Heart right ventricle (tissue), 16 donors: ENCODE results near the gene RTEL1. TPM values are rescaled to one million over a fixed set of nuclear protein-coding genes. Genes with fewer than 3 reads are reported as not detected.
"Not testable (repeated sequence)": the region's sequence is repeated elsewhere in the genome, so short reads cannot be mapped to it uniquely, and the experiment has no call there.

Source experiments
- ATAC-seq, 8 donors: fragments of 200-7000 bp; cut with Tn5 transposase; one replicate each; pipeline ENCODE4 v1.9.1; 2020; ENCODE audit warnings: mild to moderate bottlenecking in 8 of 8, moderate library complexity in 8 of 8, moderate number of reproducible peaks in 1 of 8
- DNase-seq, 2 donors: peaks; one replicate each; pipeline ENCODE4 v3.0.0-alpha.2; 2020
- H3K27ac ChIP-seq, 10 donors: fragments of 200-600 bp; sonication (generic) in 2 of 10; one replicate each; pipeline versions ENCODE4 v1.5.0 to v1.8.0; 2020 to 2022; ENCODE audit warnings: mild to moderate bottlenecking in 3 of 10
- H3K27me3 ChIP-seq, 7 donors: fragments of 200-600 bp; one replicate each; pipeline ENCODE4 v1.8.0; 2021 to 2022; ENCODE audit warnings: mild to moderate bottlenecking in 2 of 7
- H3K36me3 ChIP-seq, 9 donors: fragments of 200-600 bp; sonication (generic) in 1 of 9; one replicate each; pipeline versions ENCODE4 v1.5.0 to v1.8.0; 2020 to 2022; ENCODE audit warnings: mild to moderate bottlenecking in 2 of 9
- H3K4me1 ChIP-seq, 9 donors: fragments of 200-600 bp; sonication (generic) in 1 of 9; one replicate each; pipeline versions ENCODE4 v1.5.0 to v1.8.0; 2020 to 2022; ENCODE audit warnings: mild to moderate bottlenecking in 4 of 9
- H3K4me3 ChIP-seq, 10 donors: fragments of 200-600 bp; sonication (generic) in 2 of 10; one replicate each; pipeline versions ENCODE4 v1.5.0 to v1.8.0; 2020 to 2022; ENCODE audit warnings: mild to moderate bottlenecking in 7 of 10, moderate library complexity in 2 of 10
- H3K9me3 ChIP-seq, 11 donors: fragments of 200-600 bp in 10 of 11; sonication (generic) in 2 of 11; one replicate each; pipeline versions ENCODE4 v1.5.0 to v1.8.0; 2013 to 2022; ENCODE audit warnings: mild to moderate bottlenecking in 2 of 11, control low read depth in 1 of 11, moderate library complexity in 1 of 11
- CTCF ChIP-seq, 9 donors: fragments of 200-600 bp; sonication (generic) in 2 of 9; IDR thresholded peaks; one replicate each; pipeline versions ENCODE4 v1.5.0 to v1.8.0; 2021 to 2022; ENCODE audit warnings: antibody characterized with exemption in 9 of 9, mild to moderate bottlenecking in 5 of 9, moderate library complexity in 1 of 9
- WGBS, 2 donors: extraction: QIAGEN DNeasy Blood & Tissue Kit; methylation state at CpG; one replicate each; pipeline ENCODE4 v1.1.7; 2013; ENCODE audit warnings: inconsistent platforms in 1 of 2; 5-methylcytosine and 5-hydroxymethylcytosine counted together
- intact Hi-C, 10 donors: fragments of 100-400 bp; cut with DNase I; formaldehyde crosslinking; loops; one replicate each; pipeline versions ENCODE4 v1.11.1 to v1.14.2; 2022
- polyA plus RNA-seq, 2 donors: library from polyadenylated mRNA; stranded (reverse); fragments of 200-250 nt; gene quantifications; one replicate each; pipeline ENCODE4 v1.2.3, GENCODE V29; 2013
- total RNA-seq, 10 donors: library from RNA; stranded (reverse); fragmentation: NEBNext Ultra II Directional in 3 of 10; extraction: Animal tissue kit (Norgen Biotek cat#: 25700) in 3 of 10; gene quantifications; one replicate each; pipeline versions ENCODE4 v1.2.1 to v1.2.4, GENCODE V29; 2021 to 2023
- donor health status: Arrhythmogenic right ventricular cardiomyopathy.
- donor health status: ischemic (EF 13 %, LVEDD 7.1; RV severe dilation, severe dysfunction).
- donor health status: healthy with polysubstance abuse.
- donor health status: DM: no; HTN: yes; CAD: no.
- donor health status: DM: no; HTN: no; CAD: no.
- donor health status: ischemic (EF 25% LVEDD 6.9; RV normal size, moderate dysfunction).
- donor health status: ischemic (EF 25% LVEDD 5.7; RV mildly dilated, moderate dysfunction).
- donor health status: healthy.
- donor health status: DM: yes; HTN: yes; CAD: no.
- donor health status: Ischemic cardiomyopathy.
- donor health status: ischemic (EF 35%, LVEDD 5.7; RV mildly dilated, moderate dysfunction).
- donor health status: nonischemic (EF 11% LVEDD 7.7; RV severe dilation, severe dysfunction).
- donor health status: DM: yes; HTN: yes; CAD: no.
- donor health status: PGD.
- donor health status: ischemic (EF 29% LVEDD 5.4; RV normal size, mild dysfunction).
- donor health status: nonischemic (EF 23%, LVEDD 6.1; RV moderate dilation, normal function).

RTEL1 gene
- total and polyA plus RNA-seq, 12 donors, result 5.3 to 18.8 (median 10.3) TPM

DNA sequence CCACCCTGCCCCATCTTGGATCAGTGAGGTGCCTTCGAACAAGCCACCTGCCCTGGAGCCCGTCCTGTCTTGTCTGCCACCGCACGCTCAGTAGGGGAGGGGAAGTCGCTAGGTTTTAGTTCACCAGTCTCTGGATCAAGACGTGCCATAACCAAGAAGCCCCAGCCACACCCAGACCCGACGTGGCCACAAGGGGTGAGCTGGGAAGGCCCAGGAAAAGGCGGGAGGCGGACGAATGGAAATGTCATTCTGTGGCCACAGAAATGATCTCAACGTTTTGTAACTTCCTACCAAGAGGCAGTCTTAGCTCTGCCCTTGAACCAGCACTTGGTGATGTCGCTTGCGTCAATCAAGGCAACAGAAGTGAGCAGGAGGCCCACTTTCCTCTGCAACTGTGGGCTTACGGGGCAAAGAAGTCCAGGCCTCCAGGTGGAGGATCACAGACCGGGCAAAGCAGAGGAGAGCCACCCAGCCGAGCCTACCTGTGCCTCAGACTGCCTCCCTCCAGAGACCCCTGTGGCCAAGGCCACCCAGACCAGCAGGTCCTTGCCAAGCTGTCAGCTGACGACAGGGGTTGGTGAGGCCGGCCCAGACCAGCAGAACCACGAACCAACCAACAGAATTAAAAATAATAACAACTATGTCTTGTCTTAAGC, 45.7 kb upstream of the RTEL1 start:
- intact Hi-C loops, result loop anchor here in 2 of 10 donors (2.0 to 5.0 kb wide), 2 partner anchors 74 to 75 kb away; partner anchors contain the start of gene PTK6 (in 1 of the 2)
- DNase-seq, result no peak
- peak in 6 of 8 donors; percentile 25 to 58 (median 40) for ATAC-seq
- no peak overlapping the region for H3K4me3 ChIP-seq
- no peak for TF ChIP-seq CTCF (IDR thresholded peaks at IDR 0.05)
- peaks cover 0 to 42% (median 0%) of the 10 kb centered on the region in 9 donors for H3K36me3 ChIP-seq
- peak overlapping the region in 1 of 10 donors; percentile 65 for H3K27ac ChIP-seq
- H3K27me3 ChIP-seq, result no peaks in the 10 kb centered on the region
- 77 to 79% methylated on average over 20 of the region's 20 CpGs for WGBS, 2 donors
- H3K4me1 ChIP-seq, result peaks cover 0 to 29% (median 0%) of the 10 kb centered on the region in 9 donors
- no peaks in the 10 kb centered on the region for H3K9me3 ChIP-seq

GRCh38 chr20:63613863-63614594, 44.1 kb upstream of the RTEL1 start:
- H3K4me3 ChIP-seq, H3K27me3 ChIP-seq, ATAC-seq, H3K9me3 ChIP-seq, DNase-seq, H3K27ac ChIP-seq: not testable (repeated sequence)
- 82 to 93% methylated on average over 18 of the region's 18 CpGs for WGBS, 2 donors
- TF ChIP-seq CTCF (IDR thresholded peaks at IDR 0.05), result peak in 7 of 9 donors; percentile 7 to 47 (median 22)
- peaks cover 0 to 58% (median 5%) of the 10 kb centered on the region in 9 donors for H3K36me3 ChIP-seq
- peaks cover 0 to 29% (median 0%) of the 10 kb centered on the region in 9 donors for H3K4me1 ChIP-seq
- intact Hi-C loops, result loop anchor here in 2 of 10 donors (2.0 to 5.0 kb wide), 2 partner anchors 75 to 77 kb away; partner anchors contain the start of gene PTK6 (in 1 of the 2)

- H3K9me3 ChIP-seq, result no peaks in the 10 kb centered on the region
- H3K36me3 ChIP-seq, result peaks cover 0 to 68% (median 5%) of the 10 kb centered on the region in 9 donors
- WGBS, 2 donors, result 95 to 97% methylated on average over 41 of the region's 41 CpGs
- no peak for TF ChIP-seq CTCF (IDR thresholded peaks at IDR 0.05)
- DNase-seq, result no peak
- ATAC-seq, result peak in 2 of 8 donors; percentile 27 to 28
- H3K27ac ChIP-seq, result no peak overlapping the region
- H3K27me3 ChIP-seq, result no peaks in the 10 kb centered on the region
- H3K4me3 ChIP-seq, result no peak overlapping the region
- peaks cover 0 to 14% (median 0%) of the 10 kb centered on the region in 9 donors for H3K4me1 ChIP-seq
- intact Hi-C loops, result loop anchor here in 1 of 10 donors (5.0 kb wide), 1 partner anchor 290 kb away; no protein-coding TSS in a partner anchor
Observed at GRCh38 chr20:63617092-63617875, 40.8 kb upstream of the RTEL1 start.

DNA sequence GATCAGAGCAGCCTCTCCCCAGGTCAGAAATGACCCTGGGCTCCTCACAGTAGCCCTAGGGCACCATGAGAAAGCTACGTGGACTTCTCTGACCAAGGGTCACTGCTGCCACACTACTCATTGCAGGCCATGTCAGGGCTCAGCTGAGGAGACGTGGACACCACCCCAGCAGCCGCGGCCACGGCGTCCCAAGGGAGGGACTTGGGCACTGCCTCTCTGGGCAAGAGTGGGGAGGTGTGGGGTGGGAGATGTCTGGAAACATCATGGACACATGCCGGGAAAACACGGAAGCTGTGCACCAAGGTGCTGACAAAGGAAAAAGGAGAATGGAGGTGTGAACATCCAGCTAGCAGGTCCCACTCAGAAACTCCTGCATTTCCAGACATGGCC, 40.2 kb upstream of the RTEL1 start:
- no peaks in the 10 kb centered on the region for H3K27me3 ChIP-seq
- WGBS, 2 donors, result 89 to 94% methylated on average over 8 of the region's 8 CpGs
- peaks cover 0 to 66% (median 5%) of the 10 kb centered on the region in 9 donors for H3K36me3 ChIP-seq
- DNase-seq (no peak), ATAC-seq (peak in 1 of 8 donors; percentile 6)
- TF ChIP-seq CTCF (IDR thresholded peaks at IDR 0.05), result no peak
- H3K4me3 ChIP-seq, result no peak overlapping the region
- no peak overlapping the region for H3K27ac ChIP-seq
- intact Hi-C loops, result loop anchor here in 1 of 10 donors (5.0 kb wide), 1 partner anchor 291 kb away; no protein-coding TSS in a partner anchor
- peaks cover 0 to 9% (median 0%) of the 10 kb centered on the region in 9 donors for H3K4me1 ChIP-seq
- no peaks in the 10 kb centered on the region for H3K9me3 ChIP-seq
